T-cell (primary cell): ENCODE data around the gene ART1. TPM values are rescaled to one million over a fixed set of nuclear protein-coding genes. Genes with fewer than 3 reads are reported as not detected.

Experiments
- ATAC-seq, 4 experiments: fragments of 200-7000 bp in 3 of 4; fragments of 150-1000 bp in 1 of 4; cut with Tn5 transposase; replicated peaks in 1 of 4; 1 replicate in 3 of 4; 2 replicates in 1 of 4; pipeline ENCODE4 v1.10.0; 2021; ENCODE audit warnings: moderate library complexity in 3 of 4, mild to moderate bottlenecking in 2 of 4, moderate number of reproducible peaks in 1 of 4
- CTCF ChIA-PET, 2 donors: fragments of 300-600 bp; sonication (Branson Sonifier 250); formaldehyde crosslinking; loops; one replicate each; lab custom pipeline; 2022; ENCODE audit warnings: antibody characterized with exemption in 2 of 2; lab: Charles Lee
- POLR2A ChIA-PET, 2 donors: fragments of 300-600 bp; sonication (Branson Sonifier 250); formaldehyde crosslinking; loops; one replicate each; lab custom pipeline; 2022; ENCODE audit warnings: antibody characterized with exemption in 2 of 2; lab: Charles Lee
- DNase-seq, 35 experiments: peaks; one replicate each; pipeline versions ENCODE4 v3.0.0 to v3.0.0-alpha.2; 2013 to 2023
- H3K27ac ChIP-seq: one replicate; pipeline ENCODE4 v1.5.1; 2013; ENCODE audit warnings: low read length
- H3K27me3 ChIP-seq, 2 experiments: replicated peaks in 1 of 2; 1 replicate in 1 of 2; 2 replicates in 1 of 2; pipeline versions ENCODE4 v1.6.1 to v1.7.0; 2013; ENCODE audit warnings: low read length in 1 of 2, mixed read lengths in 1 of 2; ENCODE audit not compliant: control insufficient read depth in 2 of 2, insufficient read depth in 2 of 2; ENCODE audit errors: extremely low read depth in 1 of 2
- H3K36me3 ChIP-seq, 2 donors: 1 replicate in 1 of 2; 2 replicates in 1 of 2; pipeline versions ENCODE4 v1.6.1 to v1.7.0; 2013; ENCODE audit warnings: low read length in 1 of 2; ENCODE audit not compliant: control insufficient read depth in 2 of 2, insufficient read depth in 1 of 2; ENCODE audit errors: extremely low read depth in 1 of 2
- H3K4me1 ChIP-seq, 2 experiments: 1 replicate in 1 of 2; 2 replicates in 1 of 2; pipeline versions ENCODE4 v1.6.1 to v1.7.0; 2013; ENCODE audit warnings: low read length in 2 of 2, mixed read lengths in 1 of 2; ENCODE audit not compliant: insufficient read depth in 2 of 2, control insufficient read depth in 1 of 2; ENCODE audit errors: extremely low read depth in 1 of 2
- H3K4me3 ChIP-seq, 2 donors: 1 replicate in 1 of 2; 2 replicates in 1 of 2; pipeline versions ENCODE4 v1.5.1 to v1.7.0; 2013; ENCODE audit warnings: mild to moderate bottlenecking in 2 of 2, low read length in 1 of 2, moderate library complexity in 1 of 2; ENCODE audit not compliant: control insufficient read depth in 1 of 2; ENCODE audit errors: extremely low read depth in 1 of 2
- H3K9me3 ChIP-seq: 2 replicates; pipeline ENCODE4 v1.7.0; 2013
- H3K27ac Mint-ChIP-seq, 2 donors: one replicate each; pipeline ENCODE4 v1.8.0; 2020 to 2021; ENCODE audit warnings: mild to moderate bottlenecking in 2 of 2, mixed read lengths in 2 of 2
- H3K27me3 Mint-ChIP-seq, 2 donors: one replicate each; pipeline ENCODE4 v1.8.0; 2021 to 2022; ENCODE audit warnings: mixed read lengths in 2 of 2
- H3K36me3 Mint-ChIP-seq: one replicate; pipeline ENCODE4 v1.8.0; 2021; ENCODE audit warnings: mixed read lengths
- H3K4me1 Mint-ChIP-seq, 3 donors: one replicate each; pipeline ENCODE4 v1.8.0; 2020 to 2022; ENCODE audit warnings: mixed read lengths in 3 of 3, mild to moderate bottlenecking in 1 of 3
- H3K4me3 Mint-ChIP-seq, 3 donors: one replicate each; pipeline ENCODE4 v1.8.0; 2020 to 2022; ENCODE audit warnings: mild to moderate bottlenecking in 3 of 3, mixed read lengths in 3 of 3, moderate library complexity in 3 of 3
- H3K9me3 Mint-ChIP-seq, 3 donors: one replicate each; pipeline ENCODE4 v1.8.0; 2020 to 2022; ENCODE audit warnings: mixed read lengths in 3 of 3
- WGBS: methylation state at CpG from one replicate; pipeline ENCODE4 v1.1.5; 2013; ENCODE audit warnings: missing lambda C conversion rate; ENCODE audit not compliant: insufficient coverage; 5-methylcytosine and 5-hydroxymethylcytosine counted together
- total RNA-seq, 35 experiments: library from RNA in 6 of 35; stranded (reverse) in 6 of 35; fragments of 120-200 nt in 1 of 35; gene quantifications; one replicate each; pipeline versions ENCODE4 v1.2.1 to v1.2.4 and lab custom pipeline; 2013 to 2026

ART1 gene
- total RNA-seq, 5 donors from 2014 or later (not counting 1 experiment from before 2014, with no cell fraction given), result not detected

DNA sequence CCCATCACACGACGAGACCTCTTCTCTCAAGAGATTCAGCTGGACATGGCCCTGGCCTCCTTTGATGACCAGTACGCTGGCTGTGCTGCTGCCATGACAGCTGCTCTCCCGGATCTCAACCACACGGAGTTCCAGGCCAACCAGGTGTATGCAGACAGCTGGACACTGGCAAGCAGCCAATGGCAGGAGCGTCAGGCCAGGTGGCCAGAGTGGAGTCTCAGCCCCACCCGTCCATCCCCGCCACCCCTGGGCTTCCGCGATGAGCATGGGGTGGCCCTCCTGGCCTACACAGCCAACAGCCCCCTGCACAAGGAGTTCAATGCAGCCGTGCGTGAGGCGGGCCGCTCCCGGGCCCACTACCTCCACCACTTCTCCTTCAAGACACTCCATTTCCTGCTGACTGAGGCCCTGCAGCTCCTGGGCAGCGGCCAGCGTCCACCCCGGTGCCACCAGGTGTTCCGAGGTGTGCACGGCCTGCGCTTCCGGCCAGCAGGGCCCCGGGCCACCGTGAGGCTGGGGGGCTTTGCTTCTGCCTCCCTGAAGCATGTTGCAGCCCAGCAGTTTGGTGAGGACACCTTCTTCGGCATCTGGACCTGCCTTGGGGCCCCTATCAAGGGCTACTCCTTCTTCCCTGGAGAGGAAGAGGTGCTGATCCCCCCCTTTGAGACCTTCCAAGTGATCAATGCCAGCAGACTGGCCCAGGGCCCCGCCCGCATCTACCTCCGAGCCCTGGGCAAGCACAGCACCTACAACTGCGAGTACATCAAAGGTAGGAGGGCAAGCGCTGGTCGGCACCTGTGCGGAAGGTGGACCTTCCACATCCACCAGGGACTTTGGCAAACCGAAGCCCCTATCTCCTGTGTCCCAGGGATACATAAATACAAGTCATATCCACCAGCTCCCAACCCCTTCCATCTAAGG, 14.9 kb downstream of the ART1 start:
- ATAC-seq, result no peak

DNA sequence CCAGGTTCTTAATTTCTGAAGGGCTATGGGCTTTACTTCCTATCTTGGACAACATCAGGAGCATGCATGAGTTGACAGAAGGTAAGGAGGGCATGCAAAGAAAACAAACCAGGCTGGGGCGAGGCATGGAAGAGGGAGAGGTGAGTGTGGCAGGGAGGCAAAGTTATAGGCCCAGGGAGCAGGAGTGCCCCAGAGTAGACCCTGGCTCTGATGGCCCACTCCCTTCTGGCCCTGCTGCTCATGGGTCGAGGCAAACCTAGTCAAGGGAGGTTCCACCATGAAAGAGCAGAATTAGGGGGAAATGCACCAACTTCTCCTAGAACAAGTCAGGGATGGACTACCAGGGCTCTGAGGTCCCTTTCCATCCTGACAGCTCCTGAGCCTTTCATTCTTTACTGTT, 16.0 kb downstream of the ART1 start:
- H3K27ac Mint-ChIP-seq, result no peak overlapping the region
- H3K4me3 Mint-ChIP-seq, result no peak overlapping the region

More for the DNA sequence above, 14.9 kb downstream of the ART1 start:
- H3K4me3 ChIP-seq, result no peak overlapping the region
- Mint-ChIP-seq H3K27me3 (peaks cover 9 to 12% of the 10 kb centered on the region in 2 donors), H3K36me3 (peaks cover 5% of the 10 kb centered on the region), H3K4me3 (no peak overlapping the region), H3K9me3 (no peaks in the 10 kb centered on the region), H3K4me1 (no peaks in the 10 kb centered on the region), H3K27ac (no peak overlapping the region)
- H3K27ac ChIP-seq, result no peak overlapping the region
- no peaks in the 10 kb centered on the region for H3K4me1 ChIP-seq
- no peak for DNase-seq
- peaks cover 0 to 24% of the 10 kb centered on the region in 2 experiments for H3K27me3 ChIP-seq
- 92% methylated on average over 31 of the region's 33 CpGs for WGBS
- POLR2A ChIA-PET, result no interaction called here
- H3K9me3 ChIP-seq, result no peaks in the 10 kb centered on the region
- H3K36me3 ChIP-seq, result peaks cover 0 to 3% of the 10 kb centered on the region in 2 donors
- CTCF ChIA-PET, result no interaction called here

DNA sequence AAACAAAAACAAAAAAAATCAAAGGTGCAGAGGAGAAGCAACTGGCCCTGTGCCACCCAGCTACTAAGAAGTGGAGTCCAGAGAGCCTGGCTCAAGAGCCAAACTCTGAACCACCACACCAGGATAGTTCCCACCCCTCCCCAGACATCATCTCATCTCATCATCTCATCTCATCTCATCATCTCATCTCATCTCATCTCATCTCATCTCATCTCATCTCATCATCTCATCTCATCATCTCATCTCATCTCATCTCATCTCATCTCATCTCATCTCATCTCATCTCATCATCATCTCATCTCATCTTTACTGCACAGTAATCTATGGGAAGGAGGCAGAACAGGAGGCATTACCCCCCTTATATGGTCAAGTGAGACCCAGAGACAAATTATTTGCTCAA, 17.9 kb downstream of the ART1 start:
- no peak for ATAC-seq
- H3K27ac Mint-ChIP-seq, result no peak overlapping the region
- Histone ChIP-seq H3K27ac (no peak overlapping the region), H3K4me1 (no peaks in the 10 kb centered on the region), H3K4me3 (no peak overlapping the region), H3K36me3 (peaks cover 12 to 13% of the 10 kb centered on the region in 2 donors), H3K27me3 (peaks cover 0 to 9% of the 10 kb centered on the region in 2 experiments), H3K9me3 (no peaks in the 10 kb centered on the region)
- CTCF ChIA-PET, result no interaction called here
- H3K36me3 Mint-ChIP-seq, result peaks cover 18% of the 10 kb centered on the region
- POLR2A ChIA-PET, result no interaction called here
- no peaks in the 10 kb centered on the region for H3K9me3 Mint-ChIP-seq
- H3K4me1 Mint-ChIP-seq, result no peaks in the 10 kb centered on the region
- no peak overlapping the region for H3K4me3 Mint-ChIP-seq
- no peak for DNase-seq
- H3K27me3 Mint-ChIP-seq, result peaks cover 6% of the 10 kb centered on the region in 2 donors

More for the DNA sequence above, 16.0 kb downstream of the ART1 start:
- Histone ChIP-seq H3K27ac (no peak overlapping the region), H3K27me3 (peaks cover 0 to 14% of the 10 kb centered on the region in 2 experiments), H3K4me1 (no peaks in the 10 kb centered on the region), H3K9me3 (no peaks in the 10 kb centered on the region), H3K4me3 (no peak overlapping the region), H3K36me3 (peaks cover 3 to 5% of the 10 kb centered on the region in 2 donors)
- peaks cover 16% of the 10 kb centered on the region for H3K36me3 Mint-ChIP-seq
- CTCF ChIA-PET, result no interaction called here
- no peaks in the 10 kb centered on the region for H3K9me3 Mint-ChIP-seq
- H3K27me3 Mint-ChIP-seq, result peaks cover 9 to 12% of the 10 kb centered on the region in 2 donors
- H3K4me1 Mint-ChIP-seq, result no peaks in the 10 kb centered on the region
- no peak for ATAC-seq
- POLR2A ChIA-PET, result no interaction called here
- WGBS, result 50% methylated on average over 1 of the region's 2 CpGs
- DNase-seq, result no peak

DNA sequence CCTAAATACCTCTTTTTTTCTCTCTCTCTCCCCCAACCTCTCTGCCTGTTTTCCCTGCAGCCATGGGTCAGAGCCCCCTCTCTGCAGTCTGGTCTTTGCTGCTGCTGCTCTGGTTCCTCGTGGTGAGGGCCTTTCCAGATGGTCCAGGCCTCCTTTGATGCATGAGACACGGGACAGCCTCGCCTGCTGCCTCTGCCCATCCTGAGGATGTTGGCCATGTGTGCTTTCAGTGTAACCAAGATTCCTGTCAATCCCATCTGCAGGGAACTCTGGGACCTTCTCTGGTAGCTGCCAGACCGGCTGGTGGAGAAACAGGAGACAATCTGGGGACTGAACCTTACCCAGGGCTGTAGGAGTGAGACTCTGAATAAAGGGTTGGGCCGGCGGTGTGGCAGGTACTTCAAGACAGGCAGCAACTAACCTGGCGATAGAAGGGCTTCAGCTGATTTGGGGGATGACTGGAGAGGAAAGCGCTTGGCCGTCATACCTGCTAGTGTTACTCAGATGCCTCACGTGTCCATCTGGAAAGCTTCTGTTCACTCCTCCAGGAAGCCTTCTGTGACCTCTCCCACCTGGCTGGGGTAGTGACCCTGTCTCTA, 19.2 kb downstream of the ART1 start:
- ATAC-seq (no peak), DNase-seq (no peak)
- CTCF ChIA-PET, result interaction anchor here in 1 of 2 donors (0.6 kb wide), 1 partner anchor 9 kb away, joined by 3 read pairs; no protein-coding TSS in a partner anchor
- Histone ChIP-seq H3K9me3 (no peaks in the 10 kb centered on the region), H3K4me1 (no peaks in the 10 kb centered on the region), H3K4me3 (no peak overlapping the region), H3K27me3 (peaks cover 0 to 3% of the 10 kb centered on the region in 2 experiments), H3K27ac (no peak overlapping the region), H3K36me3 (peaks cover 13 to 21% of the 10 kb centered on the region in 2 donors)
- no peaks in the 10 kb centered on the region for H3K9me3 Mint-ChIP-seq
- POLR2A ChIA-PET, result no interaction called here
- no peak overlapping the region for H3K4me3 Mint-ChIP-seq
- H3K27me3 Mint-ChIP-seq, result no peaks in the 10 kb centered on the region
- no peaks in the 10 kb centered on the region for H3K4me1 Mint-ChIP-seq
- WGBS, result 93% methylated on average over 9 of the region's 10 CpGs
- H3K27ac Mint-ChIP-seq, result no peak overlapping the region
- H3K36me3 Mint-ChIP-seq, result peaks cover 30% of the 10 kb centered on the region

DNA sequence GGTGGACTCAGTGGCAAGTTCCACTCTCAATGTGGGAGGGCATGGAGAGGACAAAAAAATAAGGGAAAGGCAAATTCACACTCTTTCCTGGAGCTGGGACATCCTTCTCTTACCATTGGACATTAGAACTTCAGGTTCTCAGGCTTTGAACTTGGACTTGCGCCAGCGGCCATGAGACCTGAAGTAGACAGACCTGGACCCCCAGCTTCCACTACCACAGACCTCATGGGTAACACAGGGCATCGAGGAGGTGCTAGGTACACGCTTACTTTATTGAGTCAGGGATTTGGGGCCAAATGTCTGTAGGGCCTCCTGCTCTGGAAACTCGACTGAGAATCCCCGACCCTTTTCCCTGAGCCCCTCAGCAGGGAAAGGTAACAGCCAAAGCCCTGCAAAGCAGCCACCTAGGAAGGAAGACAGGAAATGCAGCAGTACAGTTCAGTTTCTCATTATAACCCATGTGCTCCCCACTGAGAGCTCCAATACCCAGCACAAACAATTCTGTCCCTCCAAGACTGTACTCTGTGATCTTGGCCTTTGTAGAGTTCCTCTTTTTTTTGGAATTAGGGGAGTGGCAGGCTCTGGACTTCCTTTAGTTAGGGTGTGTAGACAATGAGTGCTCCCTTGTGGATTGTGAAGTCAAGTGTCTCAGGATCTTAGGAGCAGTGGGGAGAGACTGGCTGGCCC, 20.6 kb downstream of the ART1 start:
- no peak overlapping the region for H3K27ac Mint-ChIP-seq
- H3K9me3 Mint-ChIP-seq, result no peaks in the 10 kb centered on the region
- no peaks in the 10 kb centered on the region for H3K27me3 Mint-ChIP-seq
- no peaks in the 10 kb centered on the region for H3K4me1 Mint-ChIP-seq
- ChIA-PET POLR2A (no interaction called here), CTCF (no interaction called here)
- no peak overlapping the region for H3K27ac ChIP-seq
- WGBS, result 100% methylated on average over 4 of the region's 6 CpGs
- peaks cover 44% of the 10 kb centered on the region for H3K36me3 Mint-ChIP-seq
- peaks cover 13 to 33% of the 10 kb centered on the region in 2 donors for H3K36me3 ChIP-seq
- no peak overlapping the region for H3K4me3 ChIP-seq
- ATAC-seq (no peak), DNase-seq (no peak)
- H3K27me3 ChIP-seq, result no peaks in the 10 kb centered on the region
- H3K4me3 Mint-ChIP-seq, result no peak overlapping the region
- no peaks in the 10 kb centered on the region for H3K4me1 ChIP-seq
- no peaks in the 10 kb centered on the region for H3K9me3 ChIP-seq

DNA sequence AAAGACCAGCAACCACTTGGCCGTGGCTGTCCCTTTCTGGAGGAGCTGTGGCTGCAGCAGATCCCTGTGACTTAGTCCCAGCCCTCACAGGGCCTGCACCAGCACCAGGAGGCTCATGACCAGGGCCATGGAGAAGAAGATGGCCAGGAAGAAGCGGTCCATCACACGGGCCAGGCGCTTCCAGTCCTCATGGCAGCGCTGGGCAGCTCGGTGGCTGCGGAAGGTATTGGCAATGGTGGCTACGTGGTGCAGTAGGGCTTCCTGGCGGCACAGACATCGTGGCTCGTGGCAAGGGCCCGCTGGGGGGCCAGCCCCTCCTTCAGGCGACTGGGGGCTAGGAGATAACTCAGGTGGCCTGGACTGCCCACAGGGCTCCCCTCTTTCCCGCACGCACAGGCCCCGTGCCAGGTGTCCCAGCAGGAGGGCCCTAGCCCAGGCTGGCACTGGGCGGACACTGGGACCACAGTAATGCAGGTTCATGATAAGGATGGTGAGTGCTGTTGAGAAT, 21.1 kb downstream of the ART1 start:
- peaks cover 13 to 36% of the 10 kb centered on the region in 2 donors for H3K36me3 ChIP-seq
- no peaks in the 10 kb centered on the region for H3K27me3 ChIP-seq
- DNase-seq (no peak), ATAC-seq (no peak)
- no peak overlapping the region for H3K27ac ChIP-seq
- H3K4me1 ChIP-seq, result no peaks in the 10 kb centered on the region
- WGBS, result 94% methylated on average over 14 of the region's 17 CpGs
- ChIA-PET POLR2A (no interaction called here), CTCF (no interaction called here)
- no peaks in the 10 kb centered on the region for H3K27me3 Mint-ChIP-seq
- H3K4me3 ChIP-seq, result no peak overlapping the region
- no peak overlapping the region for H3K4me3 Mint-ChIP-seq
- no peak overlapping the region for H3K27ac Mint-ChIP-seq
- H3K9me3 Mint-ChIP-seq, result no peaks in the 10 kb centered on the region
- peaks cover 50% of the 10 kb centered on the region for H3K36me3 Mint-ChIP-seq
- H3K9me3 ChIP-seq, result no peaks in the 10 kb centered on the region
- H3K4me1 Mint-ChIP-seq, result no peaks in the 10 kb centered on the region
